IMR-90 (cell line): Measurements from ENCODE around the gene OR13C5. TPM values are rescaled to one million over a fixed set of nuclear protein-coding genes. Genes with fewer than 3 reads are reported as not detected.

ENCODE experiments used
- ATAC-seq: fragments of 200-7000 bp; cut with Tn5 transposase; 2 replicates; pipeline ENCODE4 v1.9.1; 2020; ENCODE audit warnings: low read depth, mild to moderate bottlenecking, moderate library complexity
- BruUV-seq: library from RNA; stranded (reverse); fragments of 400-500 nt; replicated peaks from 2 replicates; lab custom pipeline; 2021; lab: Mats Ljungman, UMichigan
- CTCF ChIA-PET: fragments of 300-600 bp; formaldehyde crosslinking; extraction: SDS; loops from one replicate; lab custom pipeline; 2021; ENCODE audit warnings: antibody characterized with exemption; lab: Yijun Ruan, JAX
- POLR2A ChIA-PET: fragments of 300-600 bp; sonication (Branson Sonifier 250); formaldehyde crosslinking; loops from one replicate; lab custom pipeline; 2022; ENCODE audit warnings: antibody characterized with exemption; ENCODE audit not compliant: unreplicated experiment; lab: Charles Lee
- DNase-seq: peaks from one replicate; pipeline ENCODE4 v3.0.0; 2013
- H2AFZ ChIP-seq: replicated peaks from 2 replicates; pipeline ENCODE3; 2013; ENCODE audit warnings: low read length, mild to moderate bottlenecking; ENCODE audit not compliant: poor library complexity
- H2AK5ac ChIP-seq: 2 replicates; pipeline ENCODE4 v1.6.1; 2013; ENCODE audit warnings: low read depth, low read length, inconsistent platforms
- H2AK9ac ChIP-seq: replicated peaks from 2 replicates; pipeline ENCODE3; 2013; ENCODE audit warnings: mild to moderate bottlenecking, low read depth, low read length, moderate library complexity; ENCODE audit not compliant: poor library complexity
- H2BK120ac ChIP-seq: 2 replicates; pipeline ENCODE4 v1.6.1; 2013; ENCODE audit warnings: low read depth, low read length, inconsistent platforms
- H2BK15ac ChIP-seq: 3 replicates; pipeline ENCODE4 v1.6.1; 2013; ENCODE audit warnings: low read depth, low read length, inconsistent platforms
- H2BK20ac ChIP-seq: 2 replicates; pipeline ENCODE4 v1.6.1; 2013; ENCODE audit warnings: low read depth, mild to moderate bottlenecking, inconsistent platforms, low read length, moderate library complexity
- H2BK5ac ChIP-seq: 2 replicates; pipeline ENCODE4 v1.6.1; 2013; ENCODE audit warnings: mild to moderate bottlenecking, low read depth, low read length, inconsistent platforms; ENCODE audit not compliant: poor library complexity, severe bottlenecking
- H3K14ac ChIP-seq: replicated peaks from 2 replicates; pipeline ENCODE4 v1.6.1; 2013; ENCODE audit warnings: low read depth, low read length, inconsistent platforms
- H3K18ac ChIP-seq: 2 replicates; pipeline ENCODE4 v1.6.1; 2013; ENCODE audit warnings: low read depth, low read length, control low read depth
- H3K23ac ChIP-seq: 2 replicates; pipeline ENCODE4 v1.6.1; 2013; ENCODE audit warnings: low read depth, low read length, inconsistent platforms
- H3K27ac ChIP-seq: 2 replicates; pipeline ENCODE4 v1.5.1; 2013; ENCODE audit warnings: mild to moderate bottlenecking, control low read depth, low read length; ENCODE audit not compliant: insufficient read depth
- H3K27me3 ChIP-seq: 2 replicates; pipeline ENCODE4 v1.6.1; 2013; ENCODE audit warnings: low read length; ENCODE audit not compliant: control insufficient read depth, insufficient read depth
- H3K36me3 ChIP-seq: 2 replicates; pipeline ENCODE4 v1.6.1; 2013; ENCODE audit warnings: low read length, mixed read lengths; ENCODE audit not compliant: control insufficient read depth, insufficient read depth
- H3K4ac ChIP-seq: 2 replicates; pipeline ENCODE4 v1.6.1; 2013; ENCODE audit warnings: low read depth, low read length, inconsistent platforms
- H3K4me1 ChIP-seq: 2 replicates; pipeline ENCODE4 v1.6.1; 2013; ENCODE audit warnings: low read length, mixed read lengths; ENCODE audit not compliant: control insufficient read depth, insufficient read depth
- H3K4me2 ChIP-seq: 2 replicates; pipeline ENCODE4 v1.6.1; 2013; ENCODE audit warnings: low read depth, mild to moderate bottlenecking, control low read depth, low read length, moderate library complexity
- H3K4me3 ChIP-seq: 2 replicates; pipeline ENCODE4 v1.5.1; 2013; ENCODE audit warnings: low read depth, mild to moderate bottlenecking, control low read depth, low read length, moderate library complexity; ENCODE audit not compliant: insufficient read depth
- H3K56ac ChIP-seq: 2 replicates; pipeline ENCODE4 v1.6.1; 2013; ENCODE audit warnings: low read length, inconsistent platforms; ENCODE audit not compliant: insufficient read depth; ENCODE audit errors: extremely low read depth
- H3K79me1 ChIP-seq, 2 experiments: 2 replicates each; pipeline ENCODE4 v1.6.1; 2013; ENCODE audit warnings: low read length in 2 of 2, inconsistent platforms in 1 of 2, low read depth in 1 of 2
- H3K9ac ChIP-seq: 2 replicates; pipeline ENCODE4 v1.6.1; 2013; ENCODE audit warnings: low read depth, low read length, control low read depth
- H3K9me1 ChIP-seq: 2 replicates; pipeline ENCODE4 v1.6.1; 2013; ENCODE audit warnings: low read length, inconsistent platforms; ENCODE audit not compliant: insufficient read depth
- H3K9me3 ChIP-seq: 2 replicates; pipeline ENCODE4 v1.6.1; 2013; ENCODE audit warnings: low read length; ENCODE audit not compliant: control insufficient read depth, insufficient read depth
- H4K20me1 ChIP-seq: 2 replicates; pipeline ENCODE4 v1.6.1; 2013; ENCODE audit warnings: low read length, inconsistent platforms; ENCODE audit not compliant: insufficient read depth
- H4K5ac ChIP-seq: 2 replicates; pipeline ENCODE4 v1.6.1; 2013; ENCODE audit warnings: mild to moderate bottlenecking, low read depth, low read length, control low read depth
- H4K8ac ChIP-seq, 2 experiments: 2 replicates each; pipeline ENCODE4 v1.6.1; 2013; ENCODE audit warnings: low read depth in 2 of 2, low read length in 2 of 2, control low read depth in 1 of 2, inconsistent platforms in 1 of 2
- H4K91ac ChIP-seq: 2 replicates; pipeline ENCODE4 v1.6.1; 2013; ENCODE audit warnings: low read depth, low read length, inconsistent platforms; ENCODE audit not compliant: insufficient read depth
- CEBPB ChIP-seq: IDR thresholded peaks from 2 replicates; pipeline ENCODE4 v1.6.1; 2012; ENCODE audit warnings: low read depth, low read length, improper control_type of control experiment
- CHD1 ChIP-seq: IDR thresholded peaks from 2 replicates; pipeline ENCODE4 v1.6.1; 2012; ENCODE audit warnings: low read depth, low read length, improper control_type of control experiment
- ELK1 ChIP-seq: fragments of 150-350 bp; IDR thresholded peaks from 2 replicates; pipeline ENCODE4 v1.6.1; 2016; ENCODE audit warnings: low read depth, mild to moderate bottlenecking, low read length, moderate library complexity, borderline replicate concordance
- FOS ChIP-seq: fragments of 150-350 bp; IDR thresholded peaks from 2 replicates; pipeline ENCODE4 v1.6.1; 2016; ENCODE audit warnings: low read depth, low read length
- MAFK ChIP-seq: IDR thresholded peaks from 2 replicates; pipeline ENCODE4 v1.6.1; 2012; ENCODE audit warnings: low read depth, low read length, improper control_type of control experiment
- MAZ ChIP-seq: IDR thresholded peaks from 2 replicates; pipeline ENCODE4 v1.6.1; 2012; ENCODE audit warnings: low read depth, mild to moderate bottlenecking, low read length, improper control_type of control experiment, moderate library complexity, borderline replicate concordance
- MXI1 ChIP-seq: IDR thresholded peaks from 2 replicates; pipeline ENCODE4 v1.6.1; 2012; ENCODE audit warnings: low read depth, mild to moderate bottlenecking, low read length, moderate library complexity, borderline replicate concordance
- NFE2L2 ChIP-seq: fragments of 150-350 bp; IDR thresholded peaks from 2 replicates; pipeline ENCODE4 v1.6.1; 2016; ENCODE audit warnings: low read depth, mild to moderate bottlenecking, low read length
- POLR2A ChIP-seq: IDR thresholded peaks from 2 replicates; pipeline ENCODE4 v1.6.1; 2012; ENCODE audit warnings: mild to moderate bottlenecking, low read depth, low read length
- RAD21 ChIP-seq: IDR thresholded peaks from 2 replicates; pipeline ENCODE4 v1.6.1; 2012; ENCODE audit warnings: low read length, improper control_type of control experiment
- RCOR1 ChIP-seq: IDR thresholded peaks from 2 replicates; pipeline ENCODE4 v1.6.1; 2012; ENCODE audit warnings: mild to moderate bottlenecking, low read length, improper control_type of control experiment; ENCODE audit not compliant: insufficient replicate concordance
- RFX5 ChIP-seq: IDR thresholded peaks from 2 replicates; pipeline ENCODE4 v1.8.0; 2012; ENCODE audit warnings: low read depth, mild to moderate bottlenecking, low read length, moderate library complexity
- SMC3 ChIP-seq: fragments of 150-350 bp; IDR thresholded peaks from 2 replicates; pipeline ENCODE4 v1.6.1; 2016; ENCODE audit warnings: low read depth, mild to moderate bottlenecking, antibody characterized with exemption, low read length, moderate library complexity
- WGBS, 2 experiments: methylation state at CpG; one replicate each; pipeline versions ENCODE4 v1.1.5 to v1.1.7; 2013; ENCODE audit warnings: missing lambda C conversion rate in 2 of 2; ENCODE audit not compliant: insufficient read length in 1 of 2; ENCODE audit errors: extremely low coverage in 2 of 2; 5-methylcytosine and 5-hydroxymethylcytosine counted together
- dilution Hi-C: fragments of 300-500 bp; cut with HindIII; formaldehyde crosslinking; loops from one replicate; pipeline ENCODE4 v1.14.3; 2018; ENCODE audit warnings: low sequenced_read_pairs; ENCODE audit not compliant: unreplicated experiment
- in situ Hi-C: fragments of 300-500 bp; cut with MboI; formaldehyde crosslinking; loops from 3 replicates; pipeline ENCODE4 v1.14.3; 2019; ENCODE audit warnings: low sequenced_read_pairs, inconsistent platforms, mixed read lengths
- intact Hi-C: fragments of 100-400 bp; cut with micrococcal nuclease; formaldehyde crosslinking; loops from 2 replicates; pipeline ENCODE4 v1.10.0; 2022
- polyA plus RNA-seq, 3 experiments: library from polyadenylated mRNA; depleted of rRNA; stranded (reverse); fragments of >200 nt; gene quantifications; 2 replicates each; pipeline ENCODE4 v1.2.3, GENCODE V29; 2012; ENCODE audit warnings: low replicate concordance in 1 of 3
- total RNA-seq: library from RNA; depleted of rRNA; stranded (reverse); fragments of >200 nt; gene quantifications from 2 replicates; pipeline ENCODE4 v1.2.3, GENCODE V29; 2012
- TF ChIP-seq, protein P1 (sequence below): conservative IDR thresholded peaks from 2 replicates; pipeline ENCODE4 v1.5.1; 2012; ENCODE audit warnings: mild to moderate bottlenecking, low read depth, low read length, improper control_type of control experiment
- TF ChIP-seq, protein P2 (sequence below): fragments of 150-350 bp; IDR thresholded peaks from 2 replicates; pipeline ENCODE4 v1.6.1; 2017; ENCODE audit warnings: mild to moderate bottlenecking, antibody characterized with exemption, low read length, low read depth

OR13C5 gene
- total and polyA plus RNA-seq, 2 of the 4 experiments (the other 2 are of a cell fraction) = not detected

GRCh38 chr9:104556830-104557634, 42.2 kb downstream of the OR13C5 start:
- Histone ChIP-seq H2AK9ac (no peak overlapping the region), H2BK20ac (no peak overlapping the region), H4K8ac (no peak overlapping the region), H3K14ac (no peak overlapping the region), H4K91ac (no peak overlapping the region), H3K4me2 (no peak overlapping the region), H4K5ac (no peak overlapping the region), H3K56ac (no peak overlapping the region), H4K20me1 (no peaks in the 10 kb centered on the region), H2AK5ac (no peak overlapping the region), H3K79me1 (no peaks in the 10 kb centered on the region), H3K27me3 (no peaks in the 10 kb centered on the region), H3K4me3 (no peak overlapping the region), H3K9me3 (peaks cover 3% of the 10 kb centered on the region; the same call in 1 of the 2 replicates), H2AFZ (no peak overlapping the region), H2BK120ac (no peak overlapping the region), H2BK5ac (no peak overlapping the region), H3K27ac (no peak overlapping the region), H3K4me1 (no peaks in the 10 kb centered on the region), H3K18ac (no peak overlapping the region), H3K9ac (no peak overlapping the region), H3K9me1 (no peaks in the 10 kb centered on the region), H3K4ac (no peak overlapping the region), H3K23ac (no peak overlapping the region), H2BK15ac (no peak overlapping the region), H3K36me3 (no peaks in the 10 kb centered on the region)
- intact Hi-C loops = no loop called here
- POLR2A ChIA-PET = no interaction called here
- dilution Hi-C loops = no loop called here
- no TSS peak for BruUV-seq
- in situ Hi-C loops = no loop called here
- CTCF ChIA-PET = no interaction called here
- no peak for DNase-seq
- no peak for ATAC-seq
- 0% methylated on average over 2 of the region's 8 CpGs; no CpG with 5 or more reads in 1 of the 2 experiments for WGBS, 2 experiments
- no peak for TF ChIP-seq NFE2L2
- no peak for TF ChIP-seq RCOR1
- no peak for TF ChIP-seq SMC3
- no peak for TF ChIP-seq POLR2A
- no peak for TF ChIP-seq ELK1
- TF ChIP-seq, protein P1, sequence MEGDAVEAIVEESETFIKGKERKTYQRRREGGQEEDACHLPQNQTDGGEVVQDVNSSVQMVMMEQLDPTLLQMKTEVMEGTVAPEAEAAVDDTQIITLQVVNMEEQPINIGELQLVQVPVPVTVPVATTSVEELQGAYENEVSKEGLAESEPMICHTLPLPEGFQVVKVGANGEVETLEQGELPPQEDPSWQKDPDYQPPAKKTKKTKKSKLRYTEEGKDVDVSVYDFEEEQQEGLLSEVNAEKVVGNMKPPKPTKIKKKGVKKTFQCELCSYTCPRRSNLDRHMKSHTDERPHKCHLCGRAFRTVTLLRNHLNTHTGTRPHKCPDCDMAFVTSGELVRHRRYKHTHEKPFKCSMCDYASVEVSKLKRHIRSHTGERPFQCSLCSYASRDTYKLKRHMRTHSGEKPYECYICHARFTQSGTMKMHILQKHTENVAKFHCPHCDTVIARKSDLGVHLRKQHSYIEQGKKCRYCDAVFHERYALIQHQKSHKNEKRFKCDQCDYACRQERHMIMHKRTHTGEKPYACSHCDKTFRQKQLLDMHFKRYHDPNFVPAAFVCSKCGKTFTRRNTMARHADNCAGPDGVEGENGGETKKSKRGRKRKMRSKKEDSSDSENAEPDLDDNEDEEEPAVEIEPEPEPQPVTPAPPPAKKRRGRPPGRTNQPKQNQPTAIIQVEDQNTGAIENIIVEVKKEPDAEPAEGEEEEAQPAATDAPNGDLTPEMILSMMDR = no peak
- TF ChIP-seq FOS = no peak
- TF ChIP-seq CEBPB = no peak
- no peak for TF ChIP-seq RFX5
- no peak for TF ChIP-seq RAD21
- no peak for TF ChIP-seq MAFK
- no peak for TF ChIP-seq MXI1
- no peak for TF ChIP-seq MAZ
- TF ChIP-seq CHD1 = no peak
- TF ChIP-seq, protein P2, sequence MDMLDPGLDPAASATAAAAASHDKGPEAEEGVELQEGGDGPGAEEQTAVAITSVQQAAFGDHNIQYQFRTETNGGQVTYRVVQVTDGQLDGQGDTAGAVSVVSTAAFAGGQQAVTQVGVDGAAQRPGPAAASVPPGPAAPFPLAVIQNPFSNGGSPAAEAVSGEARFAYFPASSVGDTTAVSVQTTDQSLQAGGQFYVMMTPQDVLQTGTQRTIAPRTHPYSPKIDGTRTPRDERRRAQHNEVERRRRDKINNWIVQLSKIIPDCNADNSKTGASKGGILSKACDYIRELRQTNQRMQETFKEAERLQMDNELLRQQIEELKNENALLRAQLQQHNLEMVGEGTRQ = no peak
